Measurements from ENCODE around the gene FOXO6.

- TF ChIP-seq, protein P1, sequence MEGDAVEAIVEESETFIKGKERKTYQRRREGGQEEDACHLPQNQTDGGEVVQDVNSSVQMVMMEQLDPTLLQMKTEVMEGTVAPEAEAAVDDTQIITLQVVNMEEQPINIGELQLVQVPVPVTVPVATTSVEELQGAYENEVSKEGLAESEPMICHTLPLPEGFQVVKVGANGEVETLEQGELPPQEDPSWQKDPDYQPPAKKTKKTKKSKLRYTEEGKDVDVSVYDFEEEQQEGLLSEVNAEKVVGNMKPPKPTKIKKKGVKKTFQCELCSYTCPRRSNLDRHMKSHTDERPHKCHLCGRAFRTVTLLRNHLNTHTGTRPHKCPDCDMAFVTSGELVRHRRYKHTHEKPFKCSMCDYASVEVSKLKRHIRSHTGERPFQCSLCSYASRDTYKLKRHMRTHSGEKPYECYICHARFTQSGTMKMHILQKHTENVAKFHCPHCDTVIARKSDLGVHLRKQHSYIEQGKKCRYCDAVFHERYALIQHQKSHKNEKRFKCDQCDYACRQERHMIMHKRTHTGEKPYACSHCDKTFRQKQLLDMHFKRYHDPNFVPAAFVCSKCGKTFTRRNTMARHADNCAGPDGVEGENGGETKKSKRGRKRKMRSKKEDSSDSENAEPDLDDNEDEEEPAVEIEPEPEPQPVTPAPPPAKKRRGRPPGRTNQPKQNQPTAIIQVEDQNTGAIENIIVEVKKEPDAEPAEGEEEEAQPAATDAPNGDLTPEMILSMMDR (IDR thresholded peaks at IDR 0.05; ENCODE audit: low read length): no peak
- TF ChIP-seq EZH2 (IDR thresholded peaks at IDR 0.05; ENCODE audit: borderline replicate concordance, low read length): no peak
Observed at GRCh38 chr1:41338820-41339219, 22.4 kb upstream of the FOXO6 start.
